ENCODE results near the gene CNN1. TPM values are rescaled to one million over a fixed set of nuclear protein-coding genes. Genes with fewer than 3 reads are reported as not detected.
A peak's percentile ranks its signal among the peaks of the same experiment; 100 is the strongest.
"Not testable (repeated sequence)": the region's sequence is repeated elsewhere in the genome, so short reads cannot be mapped to it uniquely, and the experiment has no call there.

CNN1 gene
- total RNA-seq, 1 donor from 2014 or later, result 81.7 TPM

- DNase-seq (peak; percentile 98), ATAC-seq (peak; percentile 98)
- intact Hi-C loops (cut with micrococcal nuclease), result no loop called here
These were observed 20.5 kb downstream of the CNN1 start, which contains the start of gene ELOF1 for GRCh38 chr19:11558881-11559828. ELOF1 (minus strand) TSS chr19:11559230; CDS start chr19:11554347, 4,883 bp downstream.

DNA sequence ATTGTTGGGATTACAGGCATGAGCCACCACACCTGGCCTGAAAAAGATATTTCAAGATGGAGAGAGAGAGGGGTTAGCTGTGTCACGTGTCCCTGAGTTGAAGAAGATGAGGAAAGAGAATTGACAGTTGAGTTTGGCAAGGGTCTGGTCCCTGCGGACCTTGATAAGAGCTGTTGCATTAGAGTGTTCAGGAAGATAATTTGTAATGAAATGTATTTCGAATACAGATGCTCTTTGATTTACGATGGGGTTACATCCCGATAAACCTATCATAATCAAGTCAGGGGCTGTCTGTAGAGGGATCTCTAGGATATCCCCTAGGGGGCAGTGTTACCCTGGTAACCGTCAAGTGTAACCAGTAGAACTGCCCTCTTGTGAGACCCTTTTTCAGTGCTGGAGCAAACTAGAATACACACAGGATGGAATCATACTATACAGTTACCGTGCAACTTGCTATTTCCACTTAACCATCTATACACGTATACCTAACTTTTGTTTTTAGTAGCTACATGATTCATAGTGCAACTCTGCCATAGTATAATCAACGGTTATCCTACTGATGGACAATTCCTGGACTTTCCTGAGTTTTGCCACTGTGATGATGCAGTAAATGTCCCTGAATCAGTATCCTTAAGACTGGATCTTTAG, 21.9 kb downstream of the CNN1 start:
- DNase-seq (no peak), ATAC-seq (peak; percentile 41)
- intact Hi-C loops (cut with micrococcal nuclease), result no loop called here

- intact Hi-C loops (cut with micrococcal nuclease), result no loop called here
- no peak for ATAC-seq
- DNase-seq, result no peak
These were observed 24.9 kb downstream of the CNN1 start for GRCh38 chr19:11563532-11563931.

DNA sequence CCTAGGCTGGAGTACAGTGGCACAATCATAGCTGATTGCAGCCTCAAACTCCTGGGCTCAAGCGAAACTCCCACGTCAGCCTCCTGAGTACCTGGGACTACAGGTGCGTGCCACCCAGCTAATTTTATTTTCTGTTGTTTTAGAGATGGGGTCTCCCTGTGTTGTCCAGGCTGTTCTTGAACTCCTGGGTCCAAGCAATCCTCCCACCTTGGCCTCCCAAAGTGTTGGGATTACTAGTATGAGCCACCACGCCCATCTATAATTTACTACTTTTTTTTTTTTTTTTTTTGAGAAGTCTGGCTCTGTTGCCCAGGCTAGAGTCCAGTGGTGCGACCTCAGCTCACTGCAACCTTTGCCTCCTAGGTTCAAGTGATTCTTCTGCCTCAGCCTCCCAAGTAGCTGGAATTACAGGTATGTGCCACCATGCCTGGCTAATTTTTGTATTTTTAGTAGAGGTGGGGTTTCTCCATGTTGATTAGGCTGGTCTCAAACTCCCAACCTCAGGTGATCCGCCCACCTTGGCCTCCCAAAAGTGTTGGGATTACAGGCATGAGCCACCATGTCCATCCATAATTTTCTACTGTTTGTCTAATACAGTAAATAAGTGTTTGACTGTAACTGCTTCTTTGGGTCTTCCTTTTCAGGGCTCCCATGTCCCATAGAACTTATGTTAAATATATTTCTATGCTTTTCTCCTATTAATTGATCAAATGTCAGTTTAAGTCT, 25.6 kb downstream of the CNN1 start:
- intact Hi-C loops (cut with micrococcal nuclease); ATAC-seq; DNase-seq: not testable (repeated sequence)

- intact Hi-C loops (cut with micrococcal nuclease); ATAC-seq; DNase-seq: not testable (repeated sequence)
These were observed 27.0 kb downstream of the CNN1 start for GRCh38 chr19:11565649-11565980.

DNA sequence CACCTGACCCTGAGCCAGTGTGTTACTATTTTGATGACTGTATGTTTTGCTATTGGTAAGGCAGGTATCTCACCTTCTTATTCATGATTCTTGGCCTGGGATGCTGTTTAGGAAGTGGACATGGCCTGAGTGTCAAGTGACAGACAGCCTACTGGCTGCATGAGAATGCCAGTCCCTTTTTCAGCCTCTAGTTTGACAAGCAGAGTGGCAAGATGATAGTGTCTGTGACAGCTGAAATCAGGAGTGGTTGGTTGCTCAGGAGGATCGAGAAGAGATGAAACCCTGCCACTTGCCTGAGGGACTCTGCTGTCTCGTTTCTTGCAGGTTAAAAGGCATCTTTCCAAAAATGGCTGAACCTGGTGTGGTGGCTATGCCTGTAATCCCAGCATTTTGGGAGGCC, 27.5 kb downstream of the CNN1 start:
- intact Hi-C loops (cut with micrococcal nuclease), result no loop called here
- no peak for DNase-seq
- no peak for ATAC-seq

GRCh38 chr19:11570039-11570462, 31.4 kb downstream of the CNN1 start:
- ATAC-seq (no peak), DNase-seq (no peak)
- intact Hi-C loops (cut with micrococcal nuclease), result no loop called here

- DNase-seq; intact Hi-C loops (cut with micrococcal nuclease); ATAC-seq: not testable (repeated sequence)
These were observed 34.7 kb downstream of the CNN1 start for GRCh38 chr19:11573354-11573753.

- intact Hi-C loops (cut with micrococcal nuclease); ATAC-seq; DNase-seq: not testable (repeated sequence)
These were observed 35.1 kb downstream of the CNN1 start for GRCh38 chr19:11573763-11574162.

- no peak for DNase-seq
- ATAC-seq, result no peak
- intact Hi-C loops (cut with micrococcal nuclease), result no loop called here
These were observed 36.0 kb downstream of the CNN1 start for GRCh38 chr19:11574689-11575088.

- intact Hi-C loops (cut with micrococcal nuclease), result no loop called here
- no peak for DNase-seq
- no peak for ATAC-seq
These were observed 37.6 kb downstream of the CNN1 start for GRCh38 chr19:11576227-11576626.

DNA sequence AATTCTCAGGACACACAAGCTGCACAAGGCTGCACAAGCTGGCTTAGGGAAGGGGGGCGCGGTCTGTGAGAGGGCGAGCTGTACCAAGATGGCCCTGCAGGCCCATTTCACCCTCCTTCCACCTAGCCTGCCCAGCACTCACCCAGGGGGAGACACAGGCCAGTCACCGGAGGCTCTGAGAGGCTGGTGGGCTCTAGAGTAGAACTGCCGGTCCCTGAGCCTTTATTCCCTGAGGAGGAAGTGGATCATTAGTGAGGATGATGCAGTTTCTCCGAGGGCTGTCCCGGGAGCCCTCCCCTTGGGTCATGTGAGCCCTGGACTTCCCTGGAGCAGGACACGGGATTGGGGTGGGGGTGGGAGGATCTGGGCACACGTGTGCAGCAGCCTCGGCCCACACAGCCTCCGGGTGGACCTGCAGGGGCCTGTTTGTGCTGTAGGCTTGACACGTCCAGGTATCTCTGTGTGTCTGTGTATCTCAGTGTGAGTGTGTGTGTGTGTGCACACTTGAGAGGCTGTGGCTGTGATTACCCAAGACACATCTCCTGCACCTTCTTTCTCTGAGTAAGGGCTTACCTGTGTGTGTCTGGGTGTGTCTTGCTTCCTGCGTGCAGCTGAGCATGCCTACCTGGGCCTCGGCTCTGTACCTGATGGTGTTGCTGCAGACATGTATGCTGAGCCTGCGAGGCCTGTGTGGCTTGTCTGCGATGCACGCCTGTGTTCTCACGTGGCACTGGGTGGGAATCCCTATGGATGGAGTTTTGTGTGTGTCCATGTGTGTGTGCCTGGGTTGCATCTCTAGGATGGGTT, 39.0 kb downstream of the CNN1 start, which contains the start of gene ACP5:
Gene ACP5, minus strand, starts transcription at position 195 of the 807 bp plus-strand sequence. CDS start 328 bp downstream, outside the sequence.
- no peak for DNase-seq

GRCh38 chr19:11578258-11579142, 39.8 kb downstream of the CNN1 start:
- ATAC-seq, result peak; percentile 58
- peak; percentile 52 for DNase-seq

More for the DNA sequence above, 39.0 kb downstream of the CNN1 start, which contains the start of gene ACP5:
- peak; percentile 32 for ATAC-seq
- intact Hi-C loops (cut with micrococcal nuclease), result no loop called here

GRCh38 chr19:11580116-11580515, 41.5 kb downstream of the CNN1 start:
- ATAC-seq (no peak), DNase-seq (no peak)
- intact Hi-C loops (cut with micrococcal nuclease), result no loop called here

More at GRCh38 chr19:11578258-11579142, 39.8 kb downstream of the CNN1 start:
- intact Hi-C loops (cut with micrococcal nuclease), result no loop called here

GRCh38 chr19:11581740-11582139, 43.1 kb downstream of the CNN1 start:
- intact Hi-C loops (cut with micrococcal nuclease), result no loop called here
- DNase-seq, result no peak
- ATAC-seq, result no peak

DNA sequence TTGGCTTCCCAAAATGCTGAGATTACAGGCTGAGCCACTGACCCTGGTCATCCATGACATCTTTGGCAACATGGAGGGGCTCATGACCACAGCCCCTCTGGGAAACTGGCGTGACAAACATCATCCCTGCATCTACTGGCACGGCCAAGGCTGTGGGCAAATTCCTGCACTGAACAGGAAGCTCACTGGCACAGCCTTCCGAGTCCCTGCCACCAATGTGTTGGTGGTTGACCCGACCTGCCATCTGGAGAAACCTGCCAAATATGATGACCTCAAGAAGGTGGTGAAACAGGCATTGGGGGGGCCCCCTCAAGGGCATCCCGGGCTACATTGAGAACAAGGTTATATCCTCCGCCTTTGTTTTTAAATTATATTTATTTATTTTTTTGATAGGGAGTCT, 47.7 kb downstream of the CNN1 start:
- ATAC-seq, result no peak
- DNase-seq, result no peak
- intact Hi-C loops (cut with micrococcal nuclease), result no loop called here

- DNase-seq (peak; percentile 83), ATAC-seq (peak; percentile 89)
- intact Hi-C loops (cut with micrococcal nuclease), result no loop called here
These were observed 48.8 kb downstream of the CNN1 start for GRCh38 chr19:11587302-11587974.

All from left ventricle myocardium superior (tissue), 1 donor.